Testis (tissue), 3 donors: ENCODE measurements around the gene CMYA5. TPM values are rescaled to one million over a fixed set of nuclear protein-coding genes. Genes with fewer than 3 reads are reported as not detected.

Experiments used
- DNase-seq: peaks from one replicate; pipeline ENCODE4 v3.0.0-alpha.2; 2019
- H3K27ac ChIP-seq, 2 donors: fragments of 200-600 bp; sonication (generic); one replicate each; pipeline ENCODE4 v1.5.1; 2019
- H3K27me3 ChIP-seq: fragments of 200-600 bp; sonication (generic); one replicate; pipeline ENCODE4 v1.5.1; 2019
- H3K36me3 ChIP-seq: fragments of 200-600 bp; sonication (generic); one replicate; pipeline ENCODE4 v1.5.1; 2017; ENCODE audit warnings: low read depth; ENCODE audit errors: missing control alignments
- H3K4me1 ChIP-seq: fragments of 200-600 bp; sonication (generic); one replicate; pipeline ENCODE4 v1.5.1; 2019
- H3K4me3 ChIP-seq, 2 donors: fragments of 200-600 bp; sonication (generic); one replicate each; pipeline ENCODE4 v1.5.1; 2017 to 2019
- H3K9me3 ChIP-seq: fragments of 200-600 bp; sonication (generic); one replicate; pipeline ENCODE4 v1.5.1; 2017
- CTCF ChIP-seq, 3 experiments: fragments of 450-650 bp in 2 of 3; fragments of 200-600 bp in 1 of 3; sonication (generic) in 1 of 3; IDR thresholded peaks; one replicate each; pipeline ENCODE4 v1.5.1; 2016 to 2019; ENCODE audit warnings: antibody characterized with exemption in 3 of 3, mild to moderate bottlenecking in 2 of 3, moderate library complexity in 1 of 3
- POLR2A ChIP-seq: fragments of 450-650 bp; IDR thresholded peaks from one replicate; pipeline ENCODE4 v1.6.1; 2017; ENCODE audit warnings: antibody characterized with exemption, mild to moderate bottlenecking, moderate library complexity
- WGBS, 2 donors: methylation state at CpG; one replicate each; pipeline ENCODE4 v1.1.5; 2018; 5-methylcytosine and 5-hydroxymethylcytosine counted together
- intact Hi-C: fragments of 100-400 bp; cut with DNase I; formaldehyde crosslinking; loops from one replicate; pipeline ENCODE4 v1.15.1; 2023; ENCODE audit warnings: low total_unique reads
- polyA plus RNA-seq: library from polyadenylated mRNA; stranded (reverse); fragments of 350-450 nt; fragmentation: Illumina TruSeq; extraction: RNeasy Lipid Tissue Mini Kit (QIAGEN cat#74804); gene quantifications from one replicate; pipeline ENCODE4 v1.2.3, GENCODE V29; 2014; ENCODE audit warnings: low read depth, low replicate concordance; ENCODE audit not compliant: insufficient read depth
- total RNA-seq, 2 donors: library from RNA; depleted of rRNA; stranded (reverse); fragments of >200 nt; gene quantifications; one replicate each; pipeline ENCODE4 v1.2.3, GENCODE V29; 2016

CMYA5 gene
- total and polyA plus RNA-seq, 3 donors from 2014 or later: 2.7 to 33.8 (median 27.3) TPM

- TF ChIP-seq CTCF (IDR thresholded peaks at IDR 0.05) (no peak), POLR2A (no peak)
Observed at GRCh38 chr5:79729679-79730078, 40.0 kb downstream of the CMYA5 start.

DNA sequence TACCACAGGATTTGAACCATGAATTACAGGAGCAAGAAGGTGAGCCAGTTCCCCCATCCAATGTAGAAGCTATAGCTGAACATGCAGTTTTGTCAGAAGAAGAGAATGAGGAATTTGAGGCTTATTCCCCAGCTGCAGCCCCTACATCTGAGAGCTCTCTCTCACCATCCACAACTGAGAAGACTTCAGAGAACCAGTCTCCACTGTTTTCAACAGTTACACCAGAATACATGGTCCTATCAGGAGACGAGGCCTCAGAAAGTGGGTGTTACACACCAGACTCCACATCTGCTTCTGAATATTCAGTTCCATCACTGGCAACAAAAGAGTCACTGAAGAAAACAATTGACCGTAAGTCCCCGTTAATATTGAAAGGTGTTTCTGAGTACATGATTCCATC lies 40.9 kb downstream of the CMYA5 start:
- no peak for DNase-seq
- no peaks in the 10 kb centered on the region for H3K27me3 ChIP-seq
- intact Hi-C loops: no loop called here
- 92 to 96% methylated on average over 3 of the region's 3 CpGs for WGBS, 2 donors
- H3K27ac ChIP-seq: no peak overlapping the region
- TF ChIP-seq POLR2A (no peak), CTCF (IDR thresholded peaks at IDR 0.05) (no peak)
- no peak overlapping the region for H3K4me3 ChIP-seq
- no peaks in the 10 kb centered on the region for H3K36me3 ChIP-seq
- H3K4me1 ChIP-seq: no peaks in the 10 kb centered on the region
- no peaks in the 10 kb centered on the region for H3K9me3 ChIP-seq

More at GRCh38 chr5:79729679-79730078, 40.0 kb downstream of the CMYA5 start:
- intact Hi-C loops: no loop called here
- H3K27ac ChIP-seq: no peak overlapping the region
- H3K9me3 ChIP-seq: no peaks in the 10 kb centered on the region
- H3K36me3 ChIP-seq: no peaks in the 10 kb centered on the region
- WGBS, 2 donors: 89 to 96% methylated on average over 2 of the region's 2 CpGs
- H3K4me1 ChIP-seq: no peaks in the 10 kb centered on the region
- DNase-seq: no peak
- H3K4me3 ChIP-seq: no peak overlapping the region
- H3K27me3 ChIP-seq: no peaks in the 10 kb centered on the region

DNA sequence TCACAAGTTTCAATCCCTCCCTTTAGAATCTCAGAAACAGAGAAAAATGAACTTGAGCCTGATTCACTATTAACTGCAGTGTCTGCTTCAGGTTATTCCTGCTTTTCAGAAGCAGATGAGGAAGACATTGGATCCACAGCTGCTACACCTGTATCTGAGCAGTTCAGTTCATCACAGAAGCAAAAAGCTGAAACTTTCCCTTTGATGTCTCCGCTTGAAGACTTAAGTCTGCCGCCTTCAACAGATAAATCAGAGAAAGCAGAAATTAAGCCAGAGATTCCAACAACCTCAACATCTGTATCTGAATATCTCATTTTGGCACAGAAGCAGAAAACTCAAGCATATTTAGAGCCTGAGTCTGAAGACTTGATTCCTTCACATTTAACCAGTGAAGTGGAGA lies 42.1 kb downstream of the CMYA5 start:
- Histone ChIP-seq H3K27me3 (no peaks in the 10 kb centered on the region), H3K4me1 (no peaks in the 10 kb centered on the region), H3K9me3 (no peaks in the 10 kb centered on the region), H3K4me3 (no peak overlapping the region), H3K27ac (no peak overlapping the region), H3K36me3 (no peaks in the 10 kb centered on the region)
- no peak for DNase-seq
- intact Hi-C loops: no loop called here
- TF ChIP-seq CTCF (IDR thresholded peaks at IDR 0.05) (no peak), POLR2A (no peak)
- 94 to 96% methylated on average over 2 of the region's 2 CpGs for WGBS, 2 donors

DNA sequence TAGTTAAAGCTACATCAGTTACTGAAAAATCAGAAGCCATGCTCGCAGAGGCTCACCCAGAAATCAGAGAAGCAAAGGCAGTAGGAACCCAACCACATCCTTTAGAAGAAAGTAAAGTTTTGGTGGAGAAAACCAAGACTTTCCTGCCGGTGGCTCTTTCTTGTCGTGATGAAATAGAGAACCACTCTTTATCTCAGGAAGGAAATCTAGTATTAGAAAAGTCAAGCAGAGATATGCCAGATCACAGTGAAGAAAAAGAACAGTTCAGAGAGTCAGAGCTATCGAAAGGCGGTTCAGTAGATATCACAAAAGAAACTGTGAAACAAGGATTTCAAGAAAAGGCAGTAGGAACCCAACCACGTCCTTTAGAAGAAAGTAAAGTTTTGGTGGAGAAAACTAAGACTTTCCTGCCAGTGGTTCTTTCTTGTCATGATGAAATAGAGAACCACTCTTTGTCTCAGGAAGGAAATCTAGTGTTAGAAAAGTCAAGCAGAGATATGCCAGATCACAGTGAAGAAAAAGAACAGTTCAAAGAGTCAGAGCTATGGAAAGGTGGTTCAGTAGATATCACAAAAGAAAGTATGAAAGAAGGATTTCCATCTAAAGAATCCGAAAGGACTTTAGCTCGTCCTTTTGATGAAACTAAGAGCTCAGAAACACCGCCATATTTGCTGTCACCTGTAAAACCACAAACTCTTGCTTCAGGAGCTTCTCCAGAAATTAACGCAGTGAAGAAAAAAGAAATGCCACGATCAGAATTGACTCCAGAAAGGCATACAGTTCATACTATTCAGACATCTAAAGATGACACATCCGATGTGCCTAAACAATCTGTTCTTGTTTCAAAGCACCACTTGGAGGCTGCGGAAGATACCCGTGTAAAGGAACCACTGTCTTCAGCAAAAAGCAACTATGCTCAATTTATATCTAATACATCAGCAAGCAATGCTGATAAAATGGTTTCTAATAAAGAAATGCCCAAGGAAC lies 47.2 kb downstream of the CMYA5 start:
- H3K4me1 ChIP-seq: no peaks in the 10 kb centered on the region
- H3K9me3 ChIP-seq: no peaks in the 10 kb centered on the region
- DNase-seq: no peak
- no peaks in the 10 kb centered on the region for H3K27me3 ChIP-seq
- intact Hi-C loops: no loop called here
- no peak overlapping the region for H3K4me3 ChIP-seq
- 84 to 90% methylated on average over 14 of the region's 14 CpGs for WGBS, 2 donors
- H3K36me3 ChIP-seq: no peaks in the 10 kb centered on the region
- TF ChIP-seq POLR2A (no peak), CTCF (IDR thresholded peaks at IDR 0.05) (no peak)
- H3K27ac ChIP-seq: no peak overlapping the region
